Activated T-cell treated with anti-CD3 and anti-CD28 coated beads, Interleukin-2, amount 50 U/mL, for 24 hours (primary cell): Measurements from ENCODE around the gene E2F1.
A peak's percentile ranks its signal among the peaks of the same experiment; 100 is the strongest.

Experiments used
- DNase-seq: peaks from one replicate; pipeline ENCODE4 v3.0.0-alpha.2; 2020
- H3K27ac Mint-ChIP-seq: 2 replicates; pipeline ENCODE4 v1.8.0; 2020; ENCODE audit warnings: mild to moderate bottlenecking, mixed read lengths
- H3K27me3 Mint-ChIP-seq: 2 replicates; pipeline ENCODE4 v1.8.0; 2020; ENCODE audit warnings: mixed read lengths
- H3K36me3 Mint-ChIP-seq: 2 replicates; pipeline ENCODE4 v1.8.0; 2020; ENCODE audit warnings: low read depth, mixed read lengths
- H3K4me1 Mint-ChIP-seq: 2 replicates; pipeline ENCODE4 v1.8.0; 2020; ENCODE audit warnings: low read depth, mixed read lengths
- H3K4me3 Mint-ChIP-seq: 2 replicates; pipeline ENCODE4 v1.8.0; 2020; ENCODE audit warnings: mild to moderate bottlenecking, moderate library complexity, mixed read lengths
- H3K9me3 Mint-ChIP-seq: 2 replicates; pipeline ENCODE4 v1.8.0; 2020; ENCODE audit warnings: mixed read lengths

The E2F1 gene

DNA sequence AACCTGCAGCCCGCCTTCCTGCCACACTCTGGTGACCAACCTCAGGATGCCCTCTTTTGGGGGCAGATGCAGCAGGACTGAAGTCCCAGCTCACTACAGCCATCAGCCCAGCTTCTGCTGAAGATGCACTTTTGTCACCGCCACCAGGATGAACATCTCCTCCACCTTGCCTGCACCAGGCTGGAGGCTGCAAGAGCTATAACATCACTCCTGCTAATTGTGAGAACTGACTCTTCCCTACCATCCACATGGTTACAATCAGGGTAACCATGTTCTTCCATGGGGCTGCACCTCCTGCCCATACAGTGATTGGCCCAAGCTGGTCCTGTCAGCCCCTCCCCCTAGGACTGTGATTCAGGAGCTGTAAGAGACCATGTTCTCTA, 21.4 kb downstream of the E2F1 start:
- H3K36me3 Mint-ChIP-seq = peaks cover 23% of the 10 kb centered on the region
- H3K9me3 Mint-ChIP-seq = no peaks in the 10 kb centered on the region
- H3K4me1 Mint-ChIP-seq = peaks cover 40% of the 10 kb centered on the region
- H3K4me3 Mint-ChIP-seq = peak overlapping the region; percentile 84
- no peaks in the 10 kb centered on the region for H3K27me3 Mint-ChIP-seq
- H3K27ac Mint-ChIP-seq = peak overlapping the region; percentile 91
- no peak for DNase-seq

DNA sequence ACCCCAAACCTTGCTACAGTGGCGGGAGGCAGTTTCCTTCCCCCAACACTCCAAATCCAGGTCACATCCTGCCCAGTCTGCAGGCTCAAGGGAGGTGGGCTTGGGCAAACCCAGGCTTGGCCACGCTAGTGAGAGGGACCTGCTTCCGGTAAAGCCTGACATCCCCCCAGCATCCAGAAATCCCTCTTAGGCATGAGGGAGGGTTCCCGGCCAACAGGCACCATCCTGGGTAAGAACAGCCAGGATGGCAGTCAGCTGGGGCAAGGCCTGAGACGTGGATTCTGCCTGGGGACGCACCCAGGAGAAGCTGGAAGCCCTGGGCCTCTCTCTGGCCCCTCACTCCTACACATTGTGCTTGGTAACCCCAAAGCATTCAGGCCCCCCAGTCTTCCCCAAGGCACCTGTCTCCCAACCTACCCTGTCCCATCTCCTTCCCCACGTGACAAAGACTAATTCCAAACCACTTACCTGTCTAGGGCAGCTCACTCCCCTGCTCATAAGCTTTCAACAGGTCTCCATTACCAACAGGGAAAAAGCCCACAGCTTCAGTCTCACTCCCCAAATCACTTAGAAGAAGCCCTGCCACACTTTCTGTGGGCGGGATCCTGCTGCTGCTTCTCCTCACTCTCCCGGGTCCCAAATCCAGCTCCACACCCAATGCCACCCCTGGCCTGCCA, 22.0 kb downstream of the E2F1 start:
- Mint-ChIP-seq H3K36me3 (peaks cover 23% of the 10 kb centered on the region), H3K27ac (peak overlapping the region; percentile 91), H3K4me1 (peaks cover 40% of the 10 kb centered on the region), H3K9me3 (no peaks in the 10 kb centered on the region), H3K27me3 (no peaks in the 10 kb centered on the region), H3K4me3 (peak overlapping the region; percentile 84)
- DNase-seq = no peak

DNA sequence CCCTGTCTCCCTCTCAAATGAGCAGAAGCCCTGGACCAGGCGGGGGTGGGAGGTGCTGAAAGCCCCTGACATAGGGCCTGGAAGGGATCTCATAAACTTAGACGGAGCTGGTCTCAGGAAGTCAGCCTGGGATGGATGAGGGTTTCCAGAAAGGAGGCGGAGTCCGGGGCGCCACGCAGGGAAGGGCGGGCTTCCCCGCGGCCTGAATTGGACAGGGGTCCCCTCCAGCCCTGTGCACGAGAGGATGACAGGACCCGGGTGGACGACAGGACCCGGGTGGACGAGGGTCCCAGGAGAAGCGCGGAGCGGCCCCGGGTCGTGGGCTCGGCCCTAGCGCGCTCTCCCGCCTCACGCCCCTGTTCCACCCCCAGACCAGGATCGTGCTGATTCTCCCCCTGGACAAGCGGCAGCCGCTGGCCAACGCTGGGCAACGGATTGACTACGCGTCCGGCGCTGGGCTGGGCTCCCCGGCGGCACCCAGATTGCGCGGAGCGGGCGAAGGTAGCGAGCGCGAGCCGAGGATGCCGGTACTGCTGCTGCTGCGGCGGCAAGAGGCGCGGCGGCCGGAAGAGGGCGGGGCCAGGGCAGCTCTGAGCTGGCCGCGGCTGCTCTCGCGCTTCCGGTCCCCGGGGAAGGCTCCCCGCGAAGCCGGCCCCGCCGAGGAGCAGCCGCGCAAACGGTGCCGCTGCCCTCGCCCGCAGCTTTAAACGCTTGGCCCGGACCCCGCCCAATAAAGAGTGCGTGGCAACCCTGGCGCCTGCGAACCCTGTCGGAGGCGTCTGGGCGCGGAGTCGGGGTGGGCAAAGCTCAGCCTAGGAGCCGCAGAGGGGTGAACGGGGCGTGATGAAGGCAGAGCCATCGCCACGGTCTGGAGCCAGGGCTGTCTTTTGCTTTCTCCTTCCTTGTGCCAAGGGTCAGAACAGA, 22.8 kb downstream of the E2F1 start:
- peaks cover 34% of the 10 kb centered on the region for H3K4me1 Mint-ChIP-seq

DNA sequence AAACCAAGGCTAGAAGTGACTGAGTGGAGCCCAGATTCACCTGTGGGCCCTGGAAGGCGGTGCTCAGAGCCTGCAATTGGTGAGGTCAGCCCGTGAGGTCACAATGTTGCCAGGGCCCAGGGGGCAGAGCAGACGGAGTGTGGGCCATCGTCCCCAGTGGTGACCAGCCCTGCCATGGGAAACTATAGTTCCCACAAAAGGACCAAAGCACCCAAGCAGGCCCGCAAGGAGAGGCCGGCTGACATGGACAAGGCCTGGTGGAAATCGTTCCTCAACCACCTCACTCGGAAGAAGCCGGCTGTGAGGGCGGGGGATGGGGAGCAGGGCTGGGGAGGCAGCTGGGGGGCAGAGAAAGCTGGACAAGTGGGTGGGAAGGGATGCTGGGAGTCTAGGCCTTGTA, 24.0 kb downstream of the E2F1 start, which contains the start of gene C20orf144:
TSS of gene C20orf144 (plus strand) at position 156 of the 400 bp plus-strand sequence. CDS start at position 175, 19 bp downstream.
- H3K4me3 Mint-ChIP-seq = peak within 1 kb of the TSS; percentile 84
- no peaks in the 10 kb centered on the region for H3K27me3 Mint-ChIP-seq
- H3K27ac Mint-ChIP-seq = peak within 1 kb of the TSS; percentile 91
- no peaks in the 10 kb centered on the region for H3K9me3 Mint-ChIP-seq
- DNase-seq = no peak
- H3K36me3 Mint-ChIP-seq = peaks cover 12% of the 10 kb centered on the region
- peaks cover 29% of the 10 kb centered on the region for H3K4me1 Mint-ChIP-seq

More for the DNA sequence above, 22.8 kb downstream of the E2F1 start:
- no peaks in the 10 kb centered on the region for H3K9me3 Mint-ChIP-seq
- H3K27ac Mint-ChIP-seq = peak overlapping the region; percentile 91
- peak overlapping the region; percentile 84 for H3K4me3 Mint-ChIP-seq
- peaks cover 19% of the 10 kb centered on the region for H3K36me3 Mint-ChIP-seq
- peak; percentile 90 for DNase-seq
- no peaks in the 10 kb centered on the region for H3K27me3 Mint-ChIP-seq

DNA sequence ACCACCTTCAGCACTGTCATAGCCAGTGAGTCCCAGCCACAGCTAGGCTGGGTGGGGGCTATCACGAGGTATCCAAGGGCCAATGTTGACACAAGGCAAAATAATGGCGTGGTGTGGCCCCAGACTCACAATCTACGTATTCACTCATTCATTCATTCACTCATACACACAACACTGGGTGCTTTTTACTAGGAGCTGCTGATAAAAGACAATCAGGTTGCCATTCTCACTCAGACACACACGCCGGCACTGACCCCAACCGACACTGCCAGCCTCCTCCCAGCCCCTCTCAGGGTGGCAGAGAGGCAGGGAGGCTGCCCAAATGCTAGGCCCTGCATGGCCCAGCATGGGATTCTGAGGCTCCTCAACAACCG, 25.5 kb downstream of the E2F1 start:
- peaks cover 10% of the 10 kb centered on the region for H3K36me3 Mint-ChIP-seq
- no peaks in the 10 kb centered on the region for H3K9me3 Mint-ChIP-seq
- H3K27me3 Mint-ChIP-seq = no peaks in the 10 kb centered on the region
- no peak for DNase-seq
- no peak overlapping the region for H3K4me3 Mint-ChIP-seq
- H3K4me1 Mint-ChIP-seq = peaks cover 21% of the 10 kb centered on the region
- no peak overlapping the region for H3K27ac Mint-ChIP-seq

DNA sequence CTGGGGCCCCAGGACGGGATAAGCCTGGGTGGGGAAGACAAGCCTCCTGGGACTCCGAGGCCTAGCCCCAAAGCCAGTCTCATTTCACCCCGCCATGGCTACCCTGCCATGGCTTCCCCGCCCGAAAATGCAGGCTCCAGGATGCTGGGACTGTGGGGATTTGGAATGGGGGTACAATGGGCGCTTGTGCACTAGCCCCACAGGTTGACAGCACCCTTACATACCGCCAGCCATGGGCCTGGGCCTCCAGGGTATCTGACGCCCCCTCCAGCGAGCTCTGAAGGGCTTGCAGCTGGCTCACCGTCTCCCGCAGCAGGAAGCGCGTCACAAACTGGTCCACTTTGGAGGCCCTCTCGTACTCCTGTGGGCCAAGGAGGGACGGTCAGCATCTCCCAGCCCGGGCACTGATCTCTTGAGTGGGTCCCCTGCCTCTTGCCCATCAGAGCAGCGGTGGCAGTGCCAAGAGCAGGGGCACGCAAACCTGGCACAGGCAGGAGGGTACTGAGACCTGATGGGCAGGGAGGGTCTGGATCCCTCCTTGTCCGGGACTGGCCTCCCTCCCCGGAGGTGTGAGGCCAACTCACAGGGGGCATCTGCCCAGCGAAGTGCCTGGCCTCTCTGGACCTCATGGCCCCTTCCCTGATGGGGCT, 26.0 kb downstream of the E2F1 start:
- Mint-ChIP-seq H3K36me3 (peaks cover 10% of the 10 kb centered on the region), H3K27ac (no peak overlapping the region), H3K27me3 (no peaks in the 10 kb centered on the region), H3K4me3 (no peak overlapping the region), H3K9me3 (no peaks in the 10 kb centered on the region), H3K4me1 (peaks cover 17% of the 10 kb centered on the region)
- DNase-seq = no peak

DNA sequence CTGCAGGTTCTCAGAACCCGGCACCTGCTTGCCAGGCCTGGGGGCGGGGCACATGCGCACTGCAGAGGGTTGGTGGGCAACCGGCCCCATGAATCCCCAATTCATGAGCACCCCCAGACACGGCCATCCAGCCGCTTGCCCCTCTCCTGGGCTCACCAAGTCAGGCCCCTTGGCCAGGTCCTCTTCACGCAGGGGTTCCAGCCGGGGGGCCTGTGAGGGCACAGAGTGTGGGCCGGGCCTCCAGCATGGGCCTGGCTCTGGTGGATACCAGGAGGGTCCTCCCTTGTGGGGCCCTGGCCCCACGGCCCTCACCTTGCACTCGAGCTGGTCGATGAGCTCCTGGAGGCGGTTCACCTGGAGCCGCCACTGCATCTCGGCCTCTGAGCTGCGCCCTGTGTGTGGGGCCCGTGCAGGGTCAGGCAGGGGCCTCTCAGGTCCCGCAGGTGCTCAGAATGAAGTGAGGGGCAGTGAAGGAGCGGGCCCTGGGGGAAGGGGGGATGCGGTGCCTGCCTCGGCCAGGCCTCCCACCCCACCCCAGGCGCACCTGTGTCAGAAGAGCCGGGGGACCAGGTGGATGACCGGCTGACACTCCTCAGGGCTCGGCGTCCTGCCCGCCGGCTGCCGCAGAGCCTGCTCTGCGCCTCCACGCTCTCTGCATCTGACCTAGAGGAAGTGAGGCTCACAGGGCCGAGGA, 26.7 kb downstream of the E2F1 start:
- peaks cover 10% of the 10 kb centered on the region for H3K36me3 Mint-ChIP-seq
- H3K4me1 Mint-ChIP-seq = peaks cover 10% of the 10 kb centered on the region
- H3K4me3 Mint-ChIP-seq = no peak overlapping the region
- H3K27me3 Mint-ChIP-seq = no peaks in the 10 kb centered on the region
- no peak for DNase-seq
- H3K9me3 Mint-ChIP-seq = no peaks in the 10 kb centered on the region
- H3K27ac Mint-ChIP-seq = no peak overlapping the region

DNA sequence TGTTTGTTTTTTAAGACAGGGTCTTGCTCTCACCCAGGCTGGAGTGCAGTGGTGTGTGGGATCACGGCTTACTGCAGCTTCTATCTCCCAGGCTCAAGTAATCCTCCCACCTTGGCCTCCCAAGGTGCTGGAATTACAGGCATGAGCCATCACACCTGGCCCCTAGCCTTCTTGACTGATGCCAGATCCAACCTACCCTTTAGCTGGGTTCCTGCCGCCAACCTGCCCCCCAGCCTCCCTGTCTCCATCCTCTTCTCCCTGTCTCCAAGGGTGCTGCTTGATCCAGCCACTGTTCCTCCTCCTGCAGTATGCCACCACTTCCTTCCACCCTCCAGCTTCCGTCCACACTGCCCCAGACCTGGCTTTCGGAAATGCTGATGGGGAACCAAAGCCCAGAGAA, 27.3 kb downstream of the E2F1 start:
- Mint-ChIP-seq H3K27ac (no peak overlapping the region), H3K4me3 (no peak overlapping the region), H3K9me3 (no peaks in the 10 kb centered on the region), H3K36me3 (peaks cover 7% of the 10 kb centered on the region), H3K4me1 (peaks cover 10% of the 10 kb centered on the region), H3K27me3 (no peaks in the 10 kb centered on the region)
- no peak for DNase-seq

DNA sequence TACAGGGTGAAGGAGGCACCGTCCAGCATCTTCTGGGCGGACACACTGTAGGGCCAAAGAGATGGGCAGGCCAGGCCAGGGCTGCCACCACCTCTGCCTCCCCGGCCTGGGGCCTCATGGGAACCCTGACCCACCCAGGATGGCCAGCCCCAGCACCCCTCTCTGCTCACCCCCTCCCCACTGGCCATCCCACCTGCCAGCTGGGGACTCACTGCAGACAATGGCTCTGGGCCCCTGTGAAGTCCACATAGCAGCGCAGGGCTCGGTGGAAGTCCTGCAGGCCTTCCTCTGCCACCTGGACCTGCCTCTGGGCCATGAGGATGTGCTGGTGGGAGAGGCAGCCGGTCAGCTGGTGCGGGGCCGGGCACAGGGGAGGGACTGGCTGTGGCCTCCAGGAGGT, 27.7 kb downstream of the E2F1 start:
- Mint-ChIP-seq H3K27me3 (no peaks in the 10 kb centered on the region), H3K4me1 (peaks cover 14% of the 10 kb centered on the region), H3K27ac (no peak overlapping the region), H3K36me3 (peaks cover 7% of the 10 kb centered on the region), H3K4me3 (no peak overlapping the region), H3K9me3 (no peaks in the 10 kb centered on the region)
- no peak for DNase-seq

DNA sequence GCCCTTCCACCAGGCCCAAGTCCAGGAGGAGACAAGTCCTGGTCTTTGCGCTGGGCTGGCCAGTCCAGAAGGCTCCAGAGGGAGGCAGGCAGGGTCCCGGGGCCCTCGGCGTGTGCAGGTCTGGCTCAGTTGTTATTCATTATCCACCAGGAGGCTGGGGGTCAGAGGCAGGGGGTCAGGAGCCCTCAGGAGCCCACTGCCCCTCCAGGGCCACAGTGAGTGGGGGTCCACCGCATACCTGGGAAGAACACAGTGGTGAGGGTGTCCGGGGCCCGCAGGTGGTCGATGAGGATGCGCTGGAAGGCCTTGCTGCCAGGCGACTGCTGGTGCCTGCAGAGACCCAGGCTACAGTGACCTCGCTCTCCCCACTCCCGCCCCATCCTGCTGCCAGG, 28.5 kb downstream of the E2F1 start:
- H3K4me3 Mint-ChIP-seq = no peak overlapping the region
- no peak for DNase-seq
- H3K4me1 Mint-ChIP-seq = peaks cover 18% of the 10 kb centered on the region
- H3K36me3 Mint-ChIP-seq = peaks cover 7% of the 10 kb centered on the region
- H3K27ac Mint-ChIP-seq = no peak overlapping the region
- H3K9me3 Mint-ChIP-seq = no peaks in the 10 kb centered on the region
- no peaks in the 10 kb centered on the region for H3K27me3 Mint-ChIP-seq

DNA sequence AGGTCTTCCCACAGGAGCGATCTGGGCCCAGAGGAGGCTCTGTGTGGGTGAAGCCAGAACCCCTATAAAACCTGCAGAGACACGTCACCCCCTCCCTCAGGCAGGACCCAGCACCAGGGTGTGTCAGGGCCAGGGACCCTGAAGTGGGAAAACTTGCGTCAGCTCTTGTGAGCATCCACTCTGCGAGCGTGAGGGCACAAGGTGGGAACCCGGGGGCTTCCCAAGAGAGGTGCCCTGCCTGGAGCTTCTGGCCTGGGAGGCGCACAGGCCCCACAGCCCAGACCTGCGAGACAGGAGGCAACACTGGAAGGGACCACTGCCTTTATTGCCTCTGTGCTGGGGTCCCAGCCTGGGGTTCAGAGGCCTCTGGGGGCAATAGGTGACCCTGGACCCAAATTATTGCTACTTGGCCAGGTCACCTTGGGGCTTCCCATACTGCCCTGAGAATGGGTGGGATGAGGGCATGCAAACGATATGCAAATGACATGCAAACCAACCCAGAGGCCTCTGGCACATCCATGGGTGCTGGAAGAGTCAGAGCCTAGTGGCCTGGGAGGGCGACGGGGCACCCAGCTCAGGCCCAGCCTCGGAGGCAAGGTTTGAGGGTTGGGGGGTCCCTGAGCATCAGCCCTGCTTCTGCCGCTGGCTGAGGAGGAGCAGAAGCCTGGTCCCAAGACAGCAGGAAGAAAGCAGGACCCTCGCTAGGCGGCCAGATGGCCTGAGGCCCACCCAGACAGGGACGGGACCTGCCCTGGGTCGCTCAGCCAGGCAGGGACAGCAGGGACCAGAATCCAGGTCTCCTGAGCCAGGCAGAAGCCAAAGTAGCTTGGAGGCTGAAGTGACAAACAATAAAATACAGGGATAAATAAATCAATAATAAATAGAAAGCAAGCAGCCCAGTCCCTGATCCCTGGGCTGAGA, 29.1 kb downstream of the E2F1 start:
- Mint-ChIP-seq H3K9me3 (no peaks in the 10 kb centered on the region), H3K4me3 (no peak overlapping the region), H3K4me1 (peaks cover 22% of the 10 kb centered on the region), H3K27ac (no peak overlapping the region), H3K36me3 (peaks cover 7% of the 10 kb centered on the region), H3K27me3 (no peaks in the 10 kb centered on the region)
- no peak for DNase-seq

DNA sequence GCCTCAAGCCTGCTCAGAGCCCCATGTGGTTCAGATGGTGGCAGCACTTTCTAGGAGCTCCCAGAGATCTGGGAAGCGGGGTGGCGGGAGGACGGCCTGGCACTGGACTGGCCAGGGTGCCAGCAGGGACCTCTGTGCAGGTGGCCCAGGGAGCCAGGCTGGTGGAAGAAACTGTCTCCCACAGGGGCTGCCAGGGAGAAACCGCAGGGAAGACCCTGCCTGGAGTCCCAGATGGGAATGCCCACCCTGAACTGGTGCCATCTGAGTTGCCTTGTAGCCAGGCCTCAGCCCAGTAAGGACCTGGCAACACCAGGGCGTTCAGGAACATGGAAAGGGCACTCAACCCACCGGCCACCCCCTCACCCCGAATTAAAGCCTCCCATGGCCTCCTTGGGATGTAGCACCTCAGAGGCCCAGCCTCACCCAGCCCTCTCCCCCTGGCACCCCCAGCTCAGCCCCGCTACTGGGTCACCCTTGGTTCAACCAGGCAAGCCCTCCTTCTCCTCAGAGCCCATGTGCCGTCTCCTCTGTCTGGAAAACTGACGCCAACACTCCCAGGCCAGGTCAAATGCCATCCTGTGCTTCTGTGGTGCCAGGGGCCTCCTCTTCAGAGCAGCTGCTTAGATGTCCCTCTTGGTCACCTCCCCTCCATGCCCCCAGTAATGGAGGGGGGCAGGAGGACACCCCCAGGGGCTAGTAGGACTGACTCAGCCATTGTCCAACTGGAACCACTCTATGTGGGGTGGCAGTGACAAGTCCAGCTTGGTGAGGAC, 30.0 kb downstream of the E2F1 start:
- Mint-ChIP-seq H3K9me3 (no peaks in the 10 kb centered on the region), H3K36me3 (peaks cover 7% of the 10 kb centered on the region), H3K27me3 (no peaks in the 10 kb centered on the region), H3K4me1 (peaks cover 30% of the 10 kb centered on the region), H3K4me3 (no peak overlapping the region), H3K27ac (no peak overlapping the region)
- no peak for DNase-seq

DNA sequence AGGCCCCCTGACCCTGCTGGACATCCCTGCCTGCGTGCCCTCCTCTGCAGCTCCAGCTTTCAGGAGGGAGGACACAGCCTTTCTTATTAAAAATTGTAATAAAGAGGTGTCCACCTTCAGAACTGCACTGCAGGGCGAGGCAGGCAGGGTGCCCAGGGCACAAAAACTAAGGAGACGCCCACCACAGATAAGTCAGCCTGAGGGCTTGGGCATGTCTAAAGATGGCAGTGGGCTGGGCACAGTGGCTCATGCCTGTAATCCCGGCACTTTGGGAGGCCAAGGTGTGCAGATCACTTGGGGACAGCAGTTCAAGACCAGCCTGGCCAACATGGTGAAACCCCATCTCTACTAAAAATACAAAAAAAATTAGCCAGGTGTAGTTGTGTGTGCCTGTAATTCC, 31.0 kb downstream of the E2F1 start:
- Mint-ChIP-seq H3K36me3 (peaks cover 7% of the 10 kb centered on the region), H3K27me3 (no peaks in the 10 kb centered on the region), H3K9me3 (no peaks in the 10 kb centered on the region), H3K4me3 (no peak overlapping the region), H3K27ac (peak overlapping the region; percentile 2), H3K4me1 (peaks cover 36% of the 10 kb centered on the region)
- no peak for DNase-seq
